HPDE6-E6E7 (cell line): ENCODE data around the gene RARRES2.

ENCODE experiments used
- DNase-seq: peaks from one replicate; pipeline ENCODE4 v3.0.0; 2011; ENCODE audit warnings: missing footprints; ENCODE audit errors: extremely low spot score

The RARRES2 gene

GRCh38 chr7:150361807-150362621, 20.6 kb upstream of the RARRES2 start:
- no peak for DNase-seq

GRCh38 chr7:150361402-150361801, 20.0 kb upstream of the RARRES2 start:
- no peak for DNase-seq

- no peak for DNase-seq
Observed at GRCh38 chr7:150360363-150361058, 19.1 kb upstream of the RARRES2 start.

DNA sequence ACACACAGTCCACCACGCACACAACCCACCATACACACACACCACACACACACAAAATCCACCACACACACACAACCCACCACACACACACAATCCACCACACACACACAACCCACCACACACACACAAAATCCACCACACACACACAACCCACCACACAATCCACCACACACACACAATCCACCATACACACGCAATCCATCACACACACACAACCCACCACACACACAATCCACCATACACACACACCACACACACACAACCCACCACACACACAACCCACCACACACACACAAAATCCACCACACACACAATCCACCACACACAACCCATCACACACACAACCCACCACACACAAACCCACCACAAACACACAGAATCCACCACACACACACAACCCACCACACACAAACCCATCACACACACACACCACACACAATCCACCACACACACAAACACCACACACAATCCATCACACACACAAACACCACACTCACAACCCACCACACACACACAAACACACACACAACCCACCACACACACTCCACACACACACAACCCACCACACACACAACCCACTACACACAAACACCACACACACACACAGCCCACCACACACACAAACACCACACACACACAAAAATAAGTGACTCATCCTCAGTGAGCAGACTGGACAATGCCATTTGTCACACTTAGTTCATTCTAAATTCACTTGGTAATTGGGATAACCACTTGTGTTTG, 18.4 kb upstream of the RARRES2 start:
- no peak for DNase-seq

GRCh38 chr7:150358988-150359621, 17.7 kb upstream of the RARRES2 start:
- no peak for DNase-seq

- DNase-seq = no peak
Observed at GRCh38 chr7:150358433-150358832, 17.0 kb upstream of the RARRES2 start.

- peak; percentile 39 for DNase-seq
Observed at GRCh38 chr7:150357771-150358427, 16.5 kb upstream of the RARRES2 start.

DNA sequence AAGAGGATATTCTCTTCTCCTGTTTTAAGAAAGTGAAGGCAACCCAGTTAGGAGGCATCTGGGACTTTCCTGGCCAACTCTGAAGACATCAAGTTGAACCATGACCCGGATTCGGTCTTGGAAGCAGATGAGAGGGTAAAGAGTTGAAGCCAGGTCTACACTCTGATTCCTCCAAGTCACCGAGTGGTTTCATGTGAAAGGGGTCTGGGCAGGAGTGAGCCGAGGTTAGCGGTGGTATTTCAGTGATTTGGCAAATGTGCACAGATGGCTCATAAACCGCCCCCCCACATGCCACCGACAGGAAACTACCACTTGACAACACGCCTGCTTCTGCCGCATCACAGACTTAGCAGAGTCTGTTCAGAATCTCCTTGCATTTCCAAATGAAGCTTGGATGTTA, 15.8 kb upstream of the RARRES2 start:
- no peak for DNase-seq

DNA sequence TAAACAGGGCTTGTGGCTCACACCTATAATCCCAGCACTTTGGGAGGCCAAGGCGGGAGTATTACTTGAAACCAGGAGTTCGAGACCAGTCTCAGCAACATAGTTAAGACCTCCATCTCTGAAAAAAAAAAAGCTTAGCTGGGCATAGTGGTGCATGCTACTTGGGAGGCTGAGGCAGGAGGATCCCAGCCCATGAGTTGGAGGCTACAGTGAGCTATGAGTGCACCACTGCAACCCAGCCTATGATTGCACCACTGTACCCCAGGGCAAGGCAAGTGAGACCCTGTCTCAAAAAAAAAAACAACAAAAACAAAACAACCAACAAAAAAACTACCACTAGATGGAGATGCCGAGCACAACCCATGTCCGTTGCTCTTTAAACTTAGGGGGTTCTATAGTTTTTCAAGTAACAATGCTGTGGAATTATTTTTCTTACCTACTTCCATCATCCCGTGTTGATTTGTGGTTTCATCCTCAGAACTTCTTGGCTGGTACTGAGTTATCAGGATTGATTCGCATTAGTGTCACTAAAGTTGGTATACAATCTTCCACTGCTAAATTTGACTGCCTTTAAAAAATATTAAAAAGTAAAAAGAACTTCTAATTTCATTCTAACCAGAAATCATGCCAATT, 15.0 kb upstream of the RARRES2 start:
- no peak for DNase-seq

- DNase-seq = no peak
Observed at GRCh38 chr7:150355666-150356059, 14.2 kb upstream of the RARRES2 start.

GRCh38 chr7:150351587-150352194, 10.3 kb upstream of the RARRES2 start:
- no peak for DNase-seq

DNA sequence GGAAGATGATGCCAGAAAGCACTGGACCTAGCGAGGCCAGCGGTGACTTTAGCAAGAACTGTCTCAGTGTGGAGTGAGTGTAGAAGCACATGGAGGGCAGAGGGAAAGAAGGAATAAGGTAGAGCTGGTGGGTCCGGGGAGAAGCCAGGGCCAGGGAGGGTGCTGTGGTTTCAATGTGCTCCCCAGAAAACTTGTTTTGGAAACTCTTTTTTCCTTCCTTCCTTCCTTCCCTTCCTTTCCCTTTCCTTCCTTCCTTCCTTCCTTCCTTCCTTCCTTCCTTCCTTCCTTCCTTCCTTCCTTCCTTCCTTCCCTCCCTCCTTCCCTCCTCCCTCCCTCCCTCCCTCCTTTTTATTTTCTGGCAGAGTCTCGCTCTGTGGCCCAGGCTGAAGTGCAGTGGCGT, 5.5 kb upstream of the RARRES2 start:
- DNase-seq = no peak

GRCh38 chr7:150345012-150345411, 3.6 kb upstream of the RARRES2 start:
- DNase-seq = no peak

DNA sequence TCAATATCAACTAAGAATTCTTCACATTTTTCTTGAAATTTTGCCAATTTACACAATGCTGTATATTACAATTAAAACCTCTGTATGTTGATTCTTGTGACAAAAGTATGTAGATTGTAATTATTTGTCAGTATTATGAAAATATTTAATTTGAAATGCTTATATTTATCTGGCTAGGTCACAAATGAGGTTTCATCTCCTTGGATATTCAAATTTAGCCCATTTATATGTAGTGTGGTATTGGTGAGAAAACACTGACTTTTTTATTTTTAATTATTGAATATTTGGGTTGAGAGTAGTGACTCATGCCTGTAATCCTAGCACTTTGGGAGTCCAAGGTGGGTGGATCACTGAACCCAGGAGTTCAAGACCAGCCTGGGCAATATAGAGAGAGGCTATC, 2.9 kb upstream of the RARRES2 start:
- DNase-seq = no peak

- no peak for DNase-seq
Observed at GRCh38 chr7:150343225-150343624, 1.8 kb upstream of the RARRES2 start.

GRCh38 chr7:150342121-150342408, 636 bp upstream of the RARRES2 start:
- DNase-seq = no peak

GRCh38 chr7:150340875-150341262, 560 bp downstream of the RARRES2 start:
- no peak for DNase-seq

DNA sequence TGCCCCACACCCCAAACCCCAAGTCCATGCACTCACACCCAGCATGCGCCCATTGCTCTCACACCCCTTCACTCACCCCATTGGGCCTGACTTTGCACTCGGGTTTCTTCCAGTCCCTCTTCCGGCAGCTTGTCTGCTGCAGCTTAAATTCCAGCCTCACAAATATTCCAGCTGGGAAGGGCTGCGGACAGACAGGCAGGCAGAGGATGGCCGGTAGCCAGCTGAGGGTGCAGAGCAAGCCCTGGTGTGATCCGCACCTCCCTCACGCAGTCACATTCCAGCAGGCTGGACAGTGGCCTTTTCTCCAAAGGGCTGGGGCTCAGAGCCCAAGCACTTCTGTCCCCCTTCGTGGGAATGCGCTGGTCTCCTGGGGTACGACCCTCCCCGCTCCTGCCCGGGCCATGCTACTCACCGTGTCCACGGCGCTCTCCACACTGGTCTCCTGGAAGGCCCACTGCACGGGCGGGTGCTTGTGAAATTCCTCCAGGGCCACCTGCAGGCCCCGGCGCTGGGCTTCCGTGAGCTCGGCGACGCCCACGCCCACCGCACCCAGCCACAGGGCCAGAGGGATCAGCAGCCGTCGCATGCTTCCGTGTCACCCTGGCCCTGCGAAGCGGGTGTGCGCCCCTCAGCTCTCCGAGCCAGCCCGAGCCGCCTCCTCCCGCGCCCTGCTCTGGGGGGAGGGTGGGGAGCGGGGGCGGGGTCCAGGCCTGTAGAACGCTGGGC, 1.2 kb downstream of the RARRES2 start:
- DNase-seq = no peak

GRCh38 chr7:150339409-150339809, 2.0 kb downstream of the RARRES2 start:
- no peak for DNase-seq

DNA sequence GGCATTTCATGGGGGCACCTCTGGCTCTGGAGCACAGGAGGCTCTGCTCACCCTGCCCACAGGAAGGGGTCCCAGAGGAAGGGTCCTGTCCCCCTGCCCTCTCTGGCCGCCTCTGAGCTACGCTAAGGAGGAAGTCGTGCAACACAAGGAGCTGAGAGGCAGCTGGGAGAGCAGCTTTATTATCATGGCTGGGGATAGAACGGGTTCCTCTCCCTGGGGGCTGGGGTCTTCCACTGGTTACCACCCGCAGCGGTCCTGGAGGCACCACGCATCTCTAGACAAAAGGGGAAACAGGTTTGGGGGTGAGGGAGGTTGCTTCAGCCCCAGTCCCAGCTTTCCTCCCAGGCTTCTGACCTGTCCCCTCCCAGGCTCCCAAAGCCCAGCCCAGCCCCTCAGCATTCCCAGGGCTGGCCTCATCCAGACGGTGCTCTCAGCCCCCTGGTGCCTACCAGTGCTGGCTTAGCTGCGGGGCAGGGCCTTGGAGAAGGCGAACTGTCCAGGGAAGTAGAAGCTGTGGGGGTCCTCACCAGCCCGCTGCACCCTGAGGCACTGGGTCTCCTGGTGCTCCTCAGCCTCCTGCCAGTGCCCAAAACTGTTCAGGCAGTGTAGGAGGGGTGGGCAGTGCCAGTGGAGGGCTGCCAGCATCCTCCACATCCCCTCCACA, 3.1 kb downstream of the RARRES2 start:
- DNase-seq = no peak
